Kidney (tissue), 14 donors: ENCODE measurements around the gene RASEF. TPM values are rescaled to one million over a fixed set of nuclear protein-coding genes. Genes with fewer than 3 reads are reported as not detected.
A peak's percentile ranks its signal among the peaks of the same experiment; 100 is the strongest.

Experiments
- DNase-seq, 5 donors: peaks; one replicate each; pipeline ENCODE4 v3.0.0-alpha.2; 2013 to 2020
- FAIRE-seq: peaks from 2 replicates; lab custom pipeline; 2012; peaks lifted over from hg19 to GRCh38; lab: Jason Lieb, UNC
- H3K27ac ChIP-seq, 2 donors: one replicate each; pipeline ENCODE4 v1.7.0; 2013; ENCODE audit warnings: low read depth in 2 of 2, low read length in 2 of 2, inconsistent platforms in 1 of 2
- H3K27me3 ChIP-seq: one replicate; pipeline ENCODE4 v1.7.1; 2013; ENCODE audit warnings: low read length, inconsistent platforms; ENCODE audit not compliant: control insufficient read depth, insufficient read depth
- H3K36me3 ChIP-seq, 3 donors: one replicate each; pipeline versions ENCODE4 v1.7.0 to v1.7.1; 2013; ENCODE audit warnings: low read length in 3 of 3, control low read depth in 1 of 3, inconsistent platforms in 1 of 3; ENCODE audit not compliant: insufficient read depth in 3 of 3, control insufficient read depth in 2 of 3
- H3K4me1 ChIP-seq, 3 donors: one replicate each; pipeline versions ENCODE4 v1.7.0 to v1.7.1; 2013; ENCODE audit warnings: low read length in 3 of 3, inconsistent platforms in 1 of 3, low read depth in 1 of 3; ENCODE audit not compliant: control insufficient read depth in 2 of 3, insufficient read depth in 2 of 3
- H3K4me3 ChIP-seq, 3 donors: one replicate each; pipeline versions ENCODE4 v1.7.0 to v1.8.1; 2013; ENCODE audit warnings: low read length in 3 of 3, control low read depth in 1 of 3, inconsistent platforms in 1 of 3
- H3K9ac ChIP-seq, 3 donors: one replicate each; pipeline versions ENCODE4 v1.7.0 to v1.7.1; 2013; ENCODE audit warnings: low read length in 3 of 3, control low read depth in 1 of 3, inconsistent platforms in 1 of 3
- H3K9me3 ChIP-seq, 3 donors: one replicate each; pipeline versions ENCODE4 v1.7.0 to v1.7.1; 2013; ENCODE audit warnings: low read length in 3 of 3, control low read depth in 1 of 3, inconsistent platforms in 1 of 3; ENCODE audit not compliant: control insufficient read depth in 2 of 3, insufficient read depth in 1 of 3
- CTCF ChIP-seq: IDR thresholded peaks from 3 replicates; pipeline ENCODE4 v1.5.1; 2012; ENCODE audit warnings: mild to moderate bottlenecking, moderate library complexity, borderline replicate concordance; ENCODE audit not compliant: insufficient read depth; ENCODE audit errors: extremely low read depth
- intact Hi-C: fragments of 100-400 bp; cut with DNase I; formaldehyde crosslinking; loops from one replicate; pipeline ENCODE4 v1.11.1; 2022
- polyA plus RNA-seq: library from polyadenylated mRNA; stranded (reverse); fragments of 350-450 nt; fragmentation: Illumina TruSeq; extraction: RNeasy Lipid Tissue Mini Kit (QIAGEN cat#74804); gene quantifications from one replicate; pipeline ENCODE4 v1.2.3, GENCODE V29; 2014; ENCODE audit warnings: low read depth, low replicate concordance; ENCODE audit not compliant: insufficient read depth
- total RNA-seq: library from RNA; stranded (reverse); fragmentation: NEBNext Ultra II Directional; extraction: Animal tissue kit (Norgen Biotek cat#: 25700); gene quantifications from one replicate; pipeline ENCODE4 v1.2.1, GENCODE V29; 2021
- donor health status: control.
- donor health status: control.
- donor health status: control.
- donor health status: control.
- donor health status: control.
- donor health status: DM: yes; HTN: yes; CAD: no.
- donor health status: Normal renal cell carcinoma (clear cell type).

RASEF gene
- total and polyA plus RNA-seq, 2 donors from 2014 or later, result 2.2 to 11.9 TPM

- no peaks in the 10 kb centered on the region for H3K4me1 ChIP-seq
- no peak overlapping the region for H3K4me3 ChIP-seq
- H3K27ac ChIP-seq, result peak overlapping the region in 1 of 2 donors; percentile 8
- intact Hi-C loops, result no loop called here
- no peak overlapping the region for H3K9ac ChIP-seq
- FAIRE-seq (no peak), DNase-seq (no peak)
- TF ChIP-seq CTCF, result no peak
- H3K36me3 ChIP-seq, result no peaks in the 10 kb centered on the region
- no peaks in the 10 kb centered on the region for H3K9me3 ChIP-seq
- no peaks in the 10 kb centered on the region for H3K27me3 ChIP-seq
These were observed 14.8 kb downstream of the RASEF start for GRCh38 chr9:83047839-83048775.

GRCh38 chr9:83043597-83043996 is 19.3 kb downstream of the RASEF start:
- no peak for TF ChIP-seq CTCF
- H3K36me3 ChIP-seq, result no peaks in the 10 kb centered on the region
- intact Hi-C loops, result no loop called here
- DNase-seq (peak in 2 of 5 donors; percentile 20 to 24), FAIRE-seq (no peak)
- no peaks in the 10 kb centered on the region for H3K27me3 ChIP-seq
- no peak overlapping the region for H3K9ac ChIP-seq
- H3K4me3 ChIP-seq, result no peak overlapping the region
- no peak overlapping the region for H3K27ac ChIP-seq
- H3K9me3 ChIP-seq, result no peaks in the 10 kb centered on the region
- H3K4me1 ChIP-seq, result no peaks in the 10 kb centered on the region

GRCh38 chr9:83041771-83042170 is 21.2 kb downstream of the RASEF start:
- Histone ChIP-seq H3K9ac (no peak overlapping the region), H3K36me3 (no peaks in the 10 kb centered on the region), H3K4me1 (no peaks in the 10 kb centered on the region), H3K4me3 (no peak overlapping the region), H3K27me3 (no peaks in the 10 kb centered on the region), H3K27ac (no peak overlapping the region), H3K9me3 (no peaks in the 10 kb centered on the region)
- TF ChIP-seq CTCF, result no peak
- no peak for FAIRE-seq
- intact Hi-C loops, result no loop called here
- DNase-seq, result no peak
